ENCODE data around the gene ANKFN1.

GRCh38 chr17:56313201-56313600, 159.9 kb downstream of the ANKFN1 start:
- no peak for TF ChIP-seq CTCF (conservative IDR thresholded peaks at IDR 0.05 in 1 of 2, IDR thresholded peaks at IDR 0.05 in 1 of 2; ENCODE audit: extremely low read depth in 1 of 2, insufficient read depth in 1 of 2, low read depth in 1 of 2, low read length in 2 of 2)
- TF ChIP-seq EZH2 (IDR thresholded peaks at IDR 0.05; ENCODE audit: borderline replicate concordance, low read length): no peak
